B cell (primary cell): ENCODE data around the gene VLDLR.

Experiments used
- CTCF ChIP-seq: fragments of 200-600 bp; IDR thresholded peaks from one replicate; pipeline ENCODE4 v1.8.0; 2022; ENCODE audit warnings: antibody characterized with exemption, mild to moderate bottlenecking
- EZH2 ChIP-seq: IDR thresholded peaks from 2 replicates; pipeline ENCODE4 v1.6.1; 2012; ENCODE audit warnings: borderline replicate concordance, low read depth, mild to moderate bottlenecking, moderate library complexity, low read length; ENCODE audit not compliant: insufficient read depth, poor library complexity, severe bottlenecking

GRCh38 chr9:2616692-2617377 lies 4.8 kb upstream of the VLDLR start:
- TF ChIP-seq CTCF, result no peak
- no peak for TF ChIP-seq EZH2
